Stimulated activated CD4-positive, alpha-beta T cell treated with anti-CD3 and anti-CD28 coated beads, TNF-alpha, amount 100 ng/mL, for 4 hours (primary cell): Measurements from ENCODE around the gene IMP4.

Source experiments
- DNase-seq, 3 experiments: peaks; one replicate each; pipeline ENCODE4 v3.0.0-alpha.2; 2020; ENCODE audit warnings: low read depth in 3 of 3

The IMP4 gene

GRCh38 chr2:130377491-130377890, 34.8 kb downstream of the IMP4 start:
- DNase-seq = no peak

GRCh38 chr2:130378206-130378897, 35.7 kb downstream of the IMP4 start:
- no peak for DNase-seq

- DNase-seq = no peak
Observed at GRCh38 chr2:130378898-130379214, 36.2 kb downstream of the IMP4 start.

GRCh38 chr2:130380096-130380934, 37.6 kb downstream of the IMP4 start:
- no peak for DNase-seq

- no peak for DNase-seq
Observed at GRCh38 chr2:130381145-130381544, 38.4 kb downstream of the IMP4 start.

- no peak for DNase-seq
Observed at GRCh38 chr2:130381619-130382018, 38.9 kb downstream of the IMP4 start.

GRCh38 chr2:130382313-130382917, 39.7 kb downstream of the IMP4 start:
- DNase-seq = no peak

- no peak for DNase-seq
Observed at GRCh38 chr2:130385709-130386108, 43.0 kb downstream of the IMP4 start.

- no peak for DNase-seq
Observed at GRCh38 chr2:130387071-130387400, 44.3 kb downstream of the IMP4 start.

GRCh38 chr2:130387804-130388203, 45.1 kb downstream of the IMP4 start:
- DNase-seq = no peak

GRCh38 chr2:130388221-130388907, 45.7 kb downstream of the IMP4 start:
- no peak for DNase-seq

- DNase-seq = no peak
Observed at GRCh38 chr2:130389358-130389757, 46.7 kb downstream of the IMP4 start.

- DNase-seq = no peak
Observed at GRCh38 chr2:130389783-130390182, 47.1 kb downstream of the IMP4 start.

GRCh38 chr2:130390460-130391057, 47.9 kb downstream of the IMP4 start:
- no peak for DNase-seq

- DNase-seq = peak in 2 of 3 experiments; percentile 48 to 50
Observed at GRCh38 chr2:130391058-130391871, 48.6 kb downstream of the IMP4 start.

GRCh38 chr2:130391872-130392670, 49.4 kb downstream of the IMP4 start:
- no peak for DNase-seq

- DNase-seq = no peak
Observed at GRCh38 chr2:130393318-130393910, 50.7 kb downstream of the IMP4 start.
